HG02610 (cell line): Measurements from ENCODE around the gene CAMSAP3.
"Not testable (repeated sequence)": the region's sequence is repeated elsewhere in the genome, so short reads cannot be mapped to it uniquely, and the experiment has no call there.

Experiments used
- ATAC-seq: cut with Tn5 transposase; IDR thresholded peaks from one replicate; pipeline ENCODE4 v1.9.1; 2021; ENCODE audit warnings: mild to moderate bottlenecking, moderate library complexity; ENCODE audit not compliant: unreplicated experiment

The CAMSAP3 gene

GRCh38 chr19:7631577-7631976 is 35.9 kb downstream of the CAMSAP3 start:
- no peak for ATAC-seq

- no peak for ATAC-seq
Observed at GRCh38 chr19:7632340-7633203, 36.9 kb downstream of the CAMSAP3 start.

GRCh38 chr19:7633698-7634097 is 38.0 kb downstream of the CAMSAP3 start, which contains the start of gene PCP2:
PCP2 (minus strand) TSS chr19:7633719; CDS start chr19:7633457, 262 bp downstream.
- no peak for ATAC-seq

GRCh38 chr19:7635670-7636069 is 40.0 kb downstream of the CAMSAP3 start:
- ATAC-seq, result no peak

- ATAC-seq, result no peak
Observed at GRCh38 chr19:7636317-7636690, 40.6 kb downstream of the CAMSAP3 start.

GRCh38 chr19:7636691-7637373 is 41.2 kb downstream of the CAMSAP3 start, which contains the start of gene STXBP2:
STXBP2 (plus strand) TSS chr19:7637110; CDS start chr19:7637150, 40 bp downstream.
- peak; percentile 69 for ATAC-seq

GRCh38 chr19:7637374-7638256 is 42.0 kb downstream of the CAMSAP3 start:
- no peak for ATAC-seq

GRCh38 chr19:7638802-7639465 is 43.3 kb downstream of the CAMSAP3 start:
- no peak for ATAC-seq

- no peak for ATAC-seq
Observed at GRCh38 chr19:7639863-7640348, 44.2 kb downstream of the CAMSAP3 start.

GRCh38 chr19:7640803-7641202 is 45.1 kb downstream of the CAMSAP3 start:
- ATAC-seq, result no peak

GRCh38 chr19:7641290-7642276 is 45.9 kb downstream of the CAMSAP3 start:
- no peak for ATAC-seq

- ATAC-seq, result no peak
Observed at GRCh38 chr19:7642295-7643030, 46.8 kb downstream of the CAMSAP3 start.

- ATAC-seq, result no peak
Observed at GRCh38 chr19:7643031-7643415, 47.4 kb downstream of the CAMSAP3 start.

GRCh38 chr19:7643629-7644549 is 48.2 kb downstream of the CAMSAP3 start:
- ATAC-seq, result not testable (repeated sequence)

GRCh38 chr19:7644550-7644877 is 48.9 kb downstream of the CAMSAP3 start:
- ATAC-seq, result no peak

GRCh38 chr19:7645163-7645562 is 49.5 kb downstream of the CAMSAP3 start:
- ATAC-seq, result no peak

GRCh38 chr19:7645656-7646425 is 50.2 kb downstream of the CAMSAP3 start:
- ATAC-seq, result no peak
